PC-9 (cell line): ENCODE data around the gene TP53BP1. TPM values are rescaled to one million over a fixed set of nuclear protein-coding genes. Genes with fewer than 3 reads are reported as not detected.

Source experiments
- BruUV-seq: library from RNA; stranded (reverse); fragments of 400-500 nt; replicated peaks from 2 replicates; lab custom pipeline; 2021; lab: Mats Ljungman, UMichigan
- CTCF ChIA-PET: fragments of 300-600 bp; sonication (Branson Sonifier 250); formaldehyde crosslinking; loops from one replicate; lab custom pipeline; 2022; ENCODE audit warnings: antibody characterized with exemption; lab: Charles Lee
- POLR2A ChIA-PET: fragments of 300-600 bp; sonication (Branson Sonifier 250); formaldehyde crosslinking; loops from one replicate; lab custom pipeline; 2022; ENCODE audit warnings: antibody characterized with exemption; ENCODE audit not compliant: unreplicated experiment; lab: Charles Lee
- DNase-seq, 2 experiments: peaks; one replicate each; pipeline versions ENCODE4 v3.0.0 to v3.0.0-alpha.2; 2015 to 2022; ENCODE audit warnings: mixed read lengths in 1 of 2
- H2AFZ ChIP-seq: fragments of 200-600 bp; sonication (generic); 2 replicates; pipeline ENCODE4 v1.8.1; 2017; ENCODE audit warnings: antibody characterized with exemption
- H3F3A ChIP-seq: fragments of 200-600 bp; sonication (generic); 2 replicates; pipeline ENCODE4 v1.8.1; 2017; ENCODE audit warnings: antibody characterized with exemption, mild to moderate bottlenecking, low read depth; ENCODE audit not compliant: insufficient read depth
- H3K27ac ChIP-seq: fragments of 200-600 bp; sonication (generic); 2 replicates; pipeline ENCODE4 v1.6.1; 2016; ENCODE audit warnings: mixed run types
- H3K27me3 ChIP-seq: fragments of 200-600 bp; sonication (generic); 2 replicates; pipeline ENCODE4 v1.6.1; 2016; ENCODE audit warnings: low read depth, mixed run types; ENCODE audit not compliant: insufficient read depth
- H3K36me3 ChIP-seq: fragments of 200-600 bp; sonication (generic); 2 replicates; pipeline ENCODE4 v1.6.1; 2016; ENCODE audit warnings: low read depth, mixed run types
- H3K4me1 ChIP-seq: fragments of 200-600 bp; sonication (generic); replicated peaks from 2 replicates; pipeline ENCODE4 v1.6.1; 2016; ENCODE audit warnings: mixed run types; ENCODE audit not compliant: insufficient read depth
- H3K4me2 ChIP-seq: fragments of 200-600 bp; sonication (generic); 2 replicates; pipeline ENCODE4 v1.6.1; 2017; ENCODE audit warnings: mixed run types
- H3K4me3 ChIP-seq: fragments of 200-600 bp; sonication (generic); 2 replicates; pipeline ENCODE4 v1.6.1; 2016; ENCODE audit warnings: mixed run types
- H3K79me2 ChIP-seq: fragments of 200-600 bp; sonication (generic); 2 replicates; pipeline ENCODE4 v1.6.1; 2017; ENCODE audit warnings: low read depth, mixed run types
- H3K9me2 ChIP-seq: fragments of 200-600 bp; sonication (generic); 2 replicates; pipeline ENCODE4 v1.8.1; 2017; ENCODE audit warnings: mild to moderate bottlenecking; ENCODE audit not compliant: insufficient read depth
- H3K9me3 ChIP-seq: fragments of 200-600 bp; sonication (generic); 2 replicates; pipeline ENCODE4 v1.8.1; 2016; ENCODE audit warnings: low read depth; ENCODE audit not compliant: insufficient read depth
- H4K20me1 ChIP-seq: fragments of 200-600 bp; sonication (generic); 2 replicates; pipeline ENCODE4 v1.8.1; 2017; ENCODE audit not compliant: insufficient read depth
- EZH2 ChIP-seq: fragments of 200-600 bp; sonication (generic); IDR thresholded peaks from 2 replicates; pipeline ENCODE4 v1.8.0; 2017; ENCODE audit warnings: antibody characterized with exemption, low read depth
- intact Hi-C: fragments of 100-400 bp; cut with micrococcal nuclease; formaldehyde crosslinking; loops from one replicate; pipeline ENCODE4 v1.10.0; 2022; ENCODE audit not compliant: unreplicated experiment
- total RNA-seq: library from RNA; stranded (reverse); gene quantifications from 2 replicates; pipeline ENCODE4 v1.2.3, GENCODE V29; 2021
- TF ChIP-seq, protein P1 (sequence below): fragments of 200-600 bp; sonication (generic); conservative IDR thresholded peaks from 2 replicates; pipeline ENCODE4 v1.6.1; 2017; ENCODE audit warnings: mixed run types, antibody characterized with exemption, mild to moderate bottlenecking, moderate library complexity

TP53BP1 gene
- total RNA-seq, 1 experiment from 2014 or later: 66.8 TPM

DNA sequence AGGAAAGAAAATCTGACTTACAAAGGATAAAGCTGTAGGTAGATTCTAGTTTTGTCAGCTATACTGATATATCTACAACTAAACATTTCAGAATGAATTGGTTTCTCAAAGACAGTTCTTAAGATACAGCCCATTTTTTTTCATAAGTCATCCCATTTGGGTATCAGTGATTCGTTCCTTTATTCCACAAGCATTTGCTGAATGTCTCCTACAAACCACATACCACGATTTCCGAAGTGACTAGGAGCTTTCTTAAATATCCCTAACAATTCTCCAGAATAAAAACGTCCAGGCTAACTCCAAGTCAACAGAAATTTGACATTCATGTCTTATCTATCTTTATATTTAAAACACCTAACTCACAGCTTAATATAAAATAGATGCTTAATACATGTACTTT is 59.8 kb downstream of the TP53BP1 start:
- intact Hi-C loops: no loop called here
- no peak for DNase-seq
- Histone ChIP-seq H3K36me3 (no peaks in the 10 kb centered on the region), H3K27ac (no peak overlapping the region), H3K27me3 (no peaks in the 10 kb centered on the region), H2AFZ (no peak overlapping the region), H3K9me3 (no peaks in the 10 kb centered on the region), H3F3A (no peaks in the 10 kb centered on the region), H3K4me3 (no peak overlapping the region), H3K4me2 (no peak overlapping the region), H3K79me2 (no peaks in the 10 kb centered on the region), H4K20me1 (no peaks in the 10 kb centered on the region; the same call in 1 of the 2 replicates), H3K9me2 (no peaks in the 10 kb centered on the region), H3K4me1 (no peaks in the 10 kb centered on the region)
- ChIA-PET CTCF (interaction anchor here (0.5 to 0.6 kb wide), 2 partner anchors 27 to 43 kb away, joined by 3 read pairs; no protein-coding TSS in a partner anchor), POLR2A (interaction anchor here (0.7 kb wide), 1 partner anchor 18 kb away, joined by 14 read pairs; no protein-coding TSS in a partner anchor)
- TF ChIP-seq, protein P1, sequence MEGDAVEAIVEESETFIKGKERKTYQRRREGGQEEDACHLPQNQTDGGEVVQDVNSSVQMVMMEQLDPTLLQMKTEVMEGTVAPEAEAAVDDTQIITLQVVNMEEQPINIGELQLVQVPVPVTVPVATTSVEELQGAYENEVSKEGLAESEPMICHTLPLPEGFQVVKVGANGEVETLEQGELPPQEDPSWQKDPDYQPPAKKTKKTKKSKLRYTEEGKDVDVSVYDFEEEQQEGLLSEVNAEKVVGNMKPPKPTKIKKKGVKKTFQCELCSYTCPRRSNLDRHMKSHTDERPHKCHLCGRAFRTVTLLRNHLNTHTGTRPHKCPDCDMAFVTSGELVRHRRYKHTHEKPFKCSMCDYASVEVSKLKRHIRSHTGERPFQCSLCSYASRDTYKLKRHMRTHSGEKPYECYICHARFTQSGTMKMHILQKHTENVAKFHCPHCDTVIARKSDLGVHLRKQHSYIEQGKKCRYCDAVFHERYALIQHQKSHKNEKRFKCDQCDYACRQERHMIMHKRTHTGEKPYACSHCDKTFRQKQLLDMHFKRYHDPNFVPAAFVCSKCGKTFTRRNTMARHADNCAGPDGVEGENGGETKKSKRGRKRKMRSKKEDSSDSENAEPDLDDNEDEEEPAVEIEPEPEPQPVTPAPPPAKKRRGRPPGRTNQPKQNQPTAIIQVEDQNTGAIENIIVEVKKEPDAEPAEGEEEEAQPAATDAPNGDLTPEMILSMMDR: no peak
- TF ChIP-seq EZH2: no peak
- no TSS peak for BruUV-seq

DNA sequence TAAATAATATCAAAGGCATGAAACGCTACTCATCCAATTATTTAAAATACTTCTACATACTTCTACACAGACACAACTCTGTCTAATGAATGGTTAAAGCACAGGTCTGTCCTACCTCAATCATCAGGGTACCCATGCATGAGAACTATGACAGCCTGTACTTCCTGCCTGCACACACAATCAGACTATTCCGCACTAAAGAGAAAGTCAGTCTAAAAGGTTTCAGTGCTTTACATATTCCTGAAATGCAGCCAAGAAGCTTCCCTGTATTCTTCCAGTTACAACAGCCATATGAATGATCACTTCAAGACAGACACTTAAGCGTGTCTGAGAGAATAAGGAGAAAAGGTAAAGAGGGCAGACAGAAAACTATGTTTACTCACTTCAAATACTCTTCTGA is 63.3 kb downstream of the TP53BP1 start:
- CTCF ChIA-PET: no interaction called here
- Histone ChIP-seq H4K20me1 (no peaks in the 10 kb centered on the region; the same call in 1 of the 2 replicates), H3K4me1 (no peaks in the 10 kb centered on the region), H3K4me3 (no peak overlapping the region), H3K4me2 (no peak overlapping the region), H2AFZ (no peak overlapping the region), H3K36me3 (no peaks in the 10 kb centered on the region), H3K79me2 (no peaks in the 10 kb centered on the region), H3K27me3 (no peaks in the 10 kb centered on the region), H3K27ac (no peak overlapping the region), H3K9me2 (no peaks in the 10 kb centered on the region), H3K9me3 (no peaks in the 10 kb centered on the region), H3F3A (no peaks in the 10 kb centered on the region)
- BruUV-seq: no TSS peak
- intact Hi-C loops: no loop called here
- DNase-seq: no peak
- no peak for TF ChIP-seq EZH2
- TF ChIP-seq, protein P1: no peak
- POLR2A ChIA-PET: no interaction called here

DNA sequence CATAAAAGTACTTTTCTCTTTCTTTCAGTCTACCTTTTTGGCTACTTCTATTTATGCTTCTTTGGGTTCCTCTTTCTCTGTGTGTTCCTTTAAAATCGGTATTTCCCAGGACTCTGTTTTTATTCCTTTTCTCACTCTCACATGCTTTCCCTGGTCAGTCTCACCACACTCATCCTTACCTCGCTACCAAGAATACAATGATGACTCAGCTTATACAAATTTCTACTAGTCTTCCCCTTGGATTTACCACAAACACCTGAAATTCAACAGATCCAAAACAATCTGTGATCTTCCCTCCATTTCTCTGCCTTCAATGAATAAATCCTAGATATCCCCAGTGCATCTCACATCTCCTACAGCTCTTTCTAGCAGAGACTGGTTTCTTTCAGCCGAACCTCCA is 69.2 kb downstream of the TP53BP1 start:
- intact Hi-C loops: no loop called here
- H3K36me3 ChIP-seq: no peaks in the 10 kb centered on the region; the same call in 1 of the 2 replicates
- no peak overlapping the region for H2AFZ ChIP-seq
- DNase-seq: no peak
- H3K4me1 ChIP-seq: no peaks in the 10 kb centered on the region
- H3K79me2 ChIP-seq: no peaks in the 10 kb centered on the region
- no peak overlapping the region for H3K4me2 ChIP-seq
- TF ChIP-seq, protein P1: no peak
- no peak for TF ChIP-seq EZH2
- BruUV-seq: no TSS peak
- no peaks in the 10 kb centered on the region; the same call in 1 of the 2 replicates for H4K20me1 ChIP-seq
- H3K27ac ChIP-seq: no peak overlapping the region
- no peak overlapping the region for H3K4me3 ChIP-seq
- no peaks in the 10 kb centered on the region for H3K9me3 ChIP-seq
- POLR2A ChIA-PET: no interaction called here
- no peaks in the 10 kb centered on the region for H3K27me3 ChIP-seq
- CTCF ChIA-PET: no interaction called here
- H3K9me2 ChIP-seq: no peaks in the 10 kb centered on the region
- no peaks in the 10 kb centered on the region for H3F3A ChIP-seq
